ENCODE measurements around the gene DLG2.

The DLG2 gene

GRCh38 chr11:84137960-84138359 lies 1489.2 kb downstream of the DLG2 start:
- Histone ChIP-seq H3K4me3 (ENCODE audit: low read length) (no peak overlapping the region), H3K27ac (ENCODE audit: low read length) (no peak overlapping the region), H3K36me3 (ENCODE audit: control insufficient read depth, insufficient read depth, low read length) (no peaks in the 10 kb centered on the region)

GRCh38 chr11:84137505-84137904 lies 1489.6 kb downstream of the DLG2 start:
- Histone ChIP-seq H3K4me3 (ENCODE audit: low read length) (no peak overlapping the region), H3K27ac (ENCODE audit: low read length) (no peak overlapping the region), H3K4me1 (ENCODE audit: control insufficient read depth, insufficient read depth, low read length) (no peaks in the 10 kb centered on the region), H3K27me3 (ENCODE audit: control insufficient read depth, insufficient read depth, low read length) (no peaks in the 10 kb centered on the region), H3K36me3 (ENCODE audit: control insufficient read depth, insufficient read depth, low read length) (no peaks in the 10 kb centered on the region), H3K9me3 (ENCODE audit: control insufficient read depth, insufficient read depth, low read length) (no peaks in the 10 kb centered on the region)
- no peak for DNase-seq (ENCODE audit: low read depth, low spot score)

More at GRCh38 chr11:84137960-84138359, 1489.2 kb downstream of the DLG2 start:
- Histone ChIP-seq H3K9me3 (ENCODE audit: control insufficient read depth, insufficient read depth, low read length) (no peaks in the 10 kb centered on the region), H3K4me1 (ENCODE audit: control insufficient read depth, insufficient read depth, low read length) (no peaks in the 10 kb centered on the region), H3K27me3 (ENCODE audit: control insufficient read depth, insufficient read depth, low read length) (no peaks in the 10 kb centered on the region)
- no peak for DNase-seq (ENCODE audit: low read depth, low spot score)

GRCh38 chr11:84136926-84137325 lies 1490.2 kb downstream of the DLG2 start:
- no peak overlapping the region for H3K4me3 ChIP-seq (ENCODE audit: low read length)
- H3K4me1 ChIP-seq (ENCODE audit: control insufficient read depth, insufficient read depth, low read length) = no peaks in the 10 kb centered on the region
- no peak for DNase-seq (ENCODE audit: low read depth, low spot score)
- no peaks in the 10 kb centered on the region for H3K27me3 ChIP-seq (ENCODE audit: control insufficient read depth, insufficient read depth, low read length)
- H3K36me3 ChIP-seq (ENCODE audit: control insufficient read depth, insufficient read depth, low read length) = no peaks in the 10 kb centered on the region
- H3K9me3 ChIP-seq (ENCODE audit: control insufficient read depth, insufficient read depth, low read length) = no peaks in the 10 kb centered on the region
- H3K27ac ChIP-seq (ENCODE audit: low read length) = no peak overlapping the region

- no peak overlapping the region for H3K27ac ChIP-seq (ENCODE audit: low read length)
- no CpG with 5 or more reads among the region's 3 CpGs for WGBS (ENCODE audit: insufficient coverage, insufficient read length)
- no peaks in the 10 kb centered on the region for H3K27me3 ChIP-seq (ENCODE audit: control insufficient read depth, insufficient read depth, low read length)
- no peak overlapping the region for H3K4me3 ChIP-seq (ENCODE audit: low read length)
- no peaks in the 10 kb centered on the region for H3K4me1 ChIP-seq (ENCODE audit: control insufficient read depth, insufficient read depth, low read length)
- no peak for DNase-seq (ENCODE audit: low read depth, low spot score)
- H3K36me3 ChIP-seq (ENCODE audit: control insufficient read depth, insufficient read depth, low read length) = no peaks in the 10 kb centered on the region
- no peaks in the 10 kb centered on the region for H3K9me3 ChIP-seq (ENCODE audit: control insufficient read depth, insufficient read depth, low read length)
These were observed 1496.3 kb downstream of the DLG2 start for GRCh38 chr11:84130646-84131427.

- Histone ChIP-seq H3K4me1 (ENCODE audit: control insufficient read depth, insufficient read depth, low read length) (no peaks in the 10 kb centered on the region), H3K36me3 (ENCODE audit: control insufficient read depth, insufficient read depth, low read length) (no peaks in the 10 kb centered on the region)
- no CpG with 5 or more reads among the region's 2 CpGs for WGBS (ENCODE audit: insufficient coverage, insufficient read length)
These were observed 1497.1 kb downstream of the DLG2 start for GRCh38 chr11:84129961-84130576.

GRCh38 chr11:84128840-84129239 lies 1498.3 kb downstream of the DLG2 start:
- no peaks in the 10 kb centered on the region for H3K36me3 ChIP-seq (ENCODE audit: control insufficient read depth, insufficient read depth, low read length)
- H3K27me3 ChIP-seq (ENCODE audit: control insufficient read depth, insufficient read depth, low read length) = no peaks in the 10 kb centered on the region
- WGBS (ENCODE audit: insufficient coverage, insufficient read length) = no CpG with 5 or more reads among the region's 2 CpGs

More at GRCh38 chr11:84129961-84130576, 1497.1 kb downstream of the DLG2 start:
- DNase-seq (ENCODE audit: low read depth, low spot score) = no peak
- H3K27me3 ChIP-seq (ENCODE audit: control insufficient read depth, insufficient read depth, low read length) = no peaks in the 10 kb centered on the region
- H3K9me3 ChIP-seq (ENCODE audit: control insufficient read depth, insufficient read depth, low read length) = no peaks in the 10 kb centered on the region
- H3K4me3 ChIP-seq (ENCODE audit: low read length) = no peak overlapping the region
- H3K27ac ChIP-seq (ENCODE audit: low read length) = no peak overlapping the region

GRCh38 chr11:84117394-84117793 lies 1509.8 kb downstream of the DLG2 start:
- no peaks in the 10 kb centered on the region for H3K36me3 ChIP-seq (ENCODE audit: control insufficient read depth, insufficient read depth, low read length)
- no peak for DNase-seq (ENCODE audit: low read depth, low spot score)

More at GRCh38 chr11:84128840-84129239, 1498.3 kb downstream of the DLG2 start:
- Histone ChIP-seq H3K4me1 (ENCODE audit: control insufficient read depth, insufficient read depth, low read length) (no peaks in the 10 kb centered on the region), H3K27ac (ENCODE audit: low read length) (no peak overlapping the region), H3K4me3 (ENCODE audit: low read length) (no peak overlapping the region), H3K9me3 (ENCODE audit: control insufficient read depth, insufficient read depth, low read length) (no peaks in the 10 kb centered on the region)
- DNase-seq (ENCODE audit: low read depth, low spot score) = no peak

GRCh38 chr11:84106541-84106940 lies 1520.6 kb downstream of the DLG2 start:
- Histone ChIP-seq H3K36me3 (ENCODE audit: control insufficient read depth, insufficient read depth, low read length) (no peaks in the 10 kb centered on the region), H3K9me3 (ENCODE audit: control insufficient read depth, insufficient read depth, low read length) (no peaks in the 10 kb centered on the region), H3K27me3 (ENCODE audit: control insufficient read depth, insufficient read depth, low read length) (no peaks in the 10 kb centered on the region), H3K4me1 (ENCODE audit: control insufficient read depth, insufficient read depth, low read length) (no peaks in the 10 kb centered on the region), H3K27ac (ENCODE audit: low read length) (no peak overlapping the region), H3K4me3 (ENCODE audit: low read length) (no peak overlapping the region)
- no peak for DNase-seq (ENCODE audit: low read depth, low spot score)

More at GRCh38 chr11:84117394-84117793, 1509.8 kb downstream of the DLG2 start:
- Histone ChIP-seq H3K27ac (ENCODE audit: low read length) (no peak overlapping the region), H3K4me1 (ENCODE audit: control insufficient read depth, insufficient read depth, low read length) (no peaks in the 10 kb centered on the region), H3K4me3 (ENCODE audit: low read length) (no peak overlapping the region), H3K9me3 (ENCODE audit: control insufficient read depth, insufficient read depth, low read length) (no peaks in the 10 kb centered on the region), H3K27me3 (ENCODE audit: control insufficient read depth, insufficient read depth, low read length) (no peaks in the 10 kb centered on the region)
- WGBS (ENCODE audit: insufficient coverage, insufficient read length) = no CpG with 5 or more reads among the region's 1 CpG

GRCh38 chr11:84105148-84105547 lies 1522.0 kb downstream of the DLG2 start:
- Histone ChIP-seq H3K27me3 (ENCODE audit: control insufficient read depth, insufficient read depth, low read length) (no peaks in the 10 kb centered on the region), H3K4me3 (ENCODE audit: low read length) (no peak overlapping the region), H3K27ac (ENCODE audit: low read length) (no peak overlapping the region), H3K36me3 (ENCODE audit: control insufficient read depth, insufficient read depth, low read length) (no peaks in the 10 kb centered on the region), H3K9me3 (ENCODE audit: control insufficient read depth, insufficient read depth, low read length) (no peaks in the 10 kb centered on the region), H3K4me1 (ENCODE audit: control insufficient read depth, insufficient read depth, low read length) (no peaks in the 10 kb centered on the region)
- DNase-seq (ENCODE audit: low read depth, low spot score) = no peak
- no CpG with 5 or more reads among the region's 3 CpGs for WGBS (ENCODE audit: insufficient coverage, insufficient read length)

- WGBS (ENCODE audit: insufficient coverage, insufficient read length) = no CpG with 5 or more reads among the region's 1 CpG
- Histone ChIP-seq H3K9me3 (ENCODE audit: control insufficient read depth, insufficient read depth, low read length) (no peaks in the 10 kb centered on the region), H3K27me3 (ENCODE audit: control insufficient read depth, insufficient read depth, low read length) (no peaks in the 10 kb centered on the region), H3K4me1 (ENCODE audit: control insufficient read depth, insufficient read depth, low read length) (no peaks in the 10 kb centered on the region), H3K27ac (ENCODE audit: low read length) (no peak overlapping the region), H3K36me3 (ENCODE audit: control insufficient read depth, insufficient read depth, low read length) (no peaks in the 10 kb centered on the region), H3K4me3 (ENCODE audit: low read length) (no peak overlapping the region)
- no peak for DNase-seq (ENCODE audit: low read depth, low spot score)
These were observed 1524.0 kb downstream of the DLG2 start for GRCh38 chr11:84103096-84103495.

GRCh38 chr11:84097186-84097585 lies 1530.0 kb downstream of the DLG2 start:
- no peak for DNase-seq (ENCODE audit: low read depth, low spot score)
- H3K9me3 ChIP-seq (ENCODE audit: control insufficient read depth, insufficient read depth, low read length) = no peaks in the 10 kb centered on the region
- no peaks in the 10 kb centered on the region for H3K36me3 ChIP-seq (ENCODE audit: control insufficient read depth, insufficient read depth, low read length)
- H3K27me3 ChIP-seq (ENCODE audit: control insufficient read depth, insufficient read depth, low read length) = no peaks in the 10 kb centered on the region
- WGBS (ENCODE audit: insufficient coverage, insufficient read length) = no CpG with 5 or more reads among the region's 3 CpGs
- H3K4me3 ChIP-seq (ENCODE audit: low read length) = no peak overlapping the region
- H3K27ac ChIP-seq (ENCODE audit: low read length) = no peak overlapping the region
- H3K4me1 ChIP-seq (ENCODE audit: control insufficient read depth, insufficient read depth, low read length) = no peaks in the 10 kb centered on the region

Measured in iPS DF 6.9 (cell line).